ENCODE results near the gene ADAM19. TPM values are rescaled to one million over a fixed set of nuclear protein-coding genes. Genes with fewer than 3 reads are reported as not detected.

The ADAM19 gene
- total RNA-seq, 4 donors from 2014 or later: 1.1 to 47.9 (median 5.4) TPM

DNA sequence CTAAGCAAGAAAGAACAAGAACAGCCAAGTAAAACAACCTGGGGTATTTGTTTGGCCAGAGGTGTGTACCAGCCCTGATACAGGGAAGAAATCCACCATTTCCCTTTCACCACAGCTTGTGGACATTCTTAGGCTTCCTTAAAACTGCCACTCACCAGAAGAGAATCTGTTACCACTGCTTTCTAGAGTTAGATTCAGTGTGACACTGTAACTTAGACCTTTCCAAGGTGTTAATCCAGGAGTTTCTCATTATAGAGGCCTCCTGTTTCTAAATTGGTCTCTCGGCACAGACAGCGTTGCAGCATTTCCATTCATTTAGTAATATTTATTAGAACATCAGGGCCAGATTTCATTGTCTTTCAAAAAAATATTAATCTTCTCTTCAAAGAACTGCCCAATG, 60.6 kb downstream of the ADAM19 start:
- Histone ChIP-seq H3K27ac (peak overlapping the region in 1 of 4 donors; percentile 75), H3K9me3 (no peaks in the 10 kb centered on the region), H3K4me3 (no peak overlapping the region), H3K36me3 (no peaks in the 10 kb centered on the region), H3K4me1 (peaks cover 0 to 4% (median 1%) of the 10 kb centered on the region in 4 donors), H3K27me3 (no peaks in the 10 kb centered on the region)
- no peak for DNase-seq
- TF ChIP-seq POLR2A (IDR thresholded peaks at IDR 0.05): no peak
- TF ChIP-seq, protein P1, sequence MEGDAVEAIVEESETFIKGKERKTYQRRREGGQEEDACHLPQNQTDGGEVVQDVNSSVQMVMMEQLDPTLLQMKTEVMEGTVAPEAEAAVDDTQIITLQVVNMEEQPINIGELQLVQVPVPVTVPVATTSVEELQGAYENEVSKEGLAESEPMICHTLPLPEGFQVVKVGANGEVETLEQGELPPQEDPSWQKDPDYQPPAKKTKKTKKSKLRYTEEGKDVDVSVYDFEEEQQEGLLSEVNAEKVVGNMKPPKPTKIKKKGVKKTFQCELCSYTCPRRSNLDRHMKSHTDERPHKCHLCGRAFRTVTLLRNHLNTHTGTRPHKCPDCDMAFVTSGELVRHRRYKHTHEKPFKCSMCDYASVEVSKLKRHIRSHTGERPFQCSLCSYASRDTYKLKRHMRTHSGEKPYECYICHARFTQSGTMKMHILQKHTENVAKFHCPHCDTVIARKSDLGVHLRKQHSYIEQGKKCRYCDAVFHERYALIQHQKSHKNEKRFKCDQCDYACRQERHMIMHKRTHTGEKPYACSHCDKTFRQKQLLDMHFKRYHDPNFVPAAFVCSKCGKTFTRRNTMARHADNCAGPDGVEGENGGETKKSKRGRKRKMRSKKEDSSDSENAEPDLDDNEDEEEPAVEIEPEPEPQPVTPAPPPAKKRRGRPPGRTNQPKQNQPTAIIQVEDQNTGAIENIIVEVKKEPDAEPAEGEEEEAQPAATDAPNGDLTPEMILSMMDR (IDR thresholded peaks at IDR 0.05): no peak

DNA sequence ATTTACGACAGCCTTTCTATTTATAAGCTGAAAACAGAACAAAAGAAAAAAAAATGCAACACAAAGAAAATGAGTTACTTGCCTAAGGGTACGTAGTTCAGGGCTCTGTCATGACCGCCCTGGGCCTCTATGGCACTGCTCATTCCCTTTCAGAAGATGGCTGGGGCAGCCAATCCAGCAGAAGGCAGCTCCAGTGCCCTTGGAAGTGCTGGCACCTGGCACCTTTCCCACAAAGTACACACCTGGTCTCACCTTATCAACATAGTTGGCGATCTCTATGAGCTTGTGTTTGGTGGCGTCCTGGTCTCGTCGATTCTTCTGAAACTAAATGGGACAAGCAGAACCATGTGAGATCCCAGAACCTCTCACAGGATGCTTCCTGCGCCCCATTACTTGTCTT, 62.4 kb downstream of the ADAM19 start:
- no peak overlapping the region for H3K4me3 ChIP-seq
- H3K4me1 ChIP-seq: peaks cover 0 to 4% (median 0%) of the 10 kb centered on the region in 4 donors
- H3K27ac ChIP-seq: no peak overlapping the region
- no peaks in the 10 kb centered on the region for H3K36me3 ChIP-seq
- no peak for TF ChIP-seq POLR2A (IDR thresholded peaks at IDR 0.05)
- TF ChIP-seq, protein P1 (IDR thresholded peaks at IDR 0.05): no peak
- no peak for DNase-seq
- no peaks in the 10 kb centered on the region for H3K9me3 ChIP-seq
- no peaks in the 10 kb centered on the region for H3K27me3 ChIP-seq

DNA sequence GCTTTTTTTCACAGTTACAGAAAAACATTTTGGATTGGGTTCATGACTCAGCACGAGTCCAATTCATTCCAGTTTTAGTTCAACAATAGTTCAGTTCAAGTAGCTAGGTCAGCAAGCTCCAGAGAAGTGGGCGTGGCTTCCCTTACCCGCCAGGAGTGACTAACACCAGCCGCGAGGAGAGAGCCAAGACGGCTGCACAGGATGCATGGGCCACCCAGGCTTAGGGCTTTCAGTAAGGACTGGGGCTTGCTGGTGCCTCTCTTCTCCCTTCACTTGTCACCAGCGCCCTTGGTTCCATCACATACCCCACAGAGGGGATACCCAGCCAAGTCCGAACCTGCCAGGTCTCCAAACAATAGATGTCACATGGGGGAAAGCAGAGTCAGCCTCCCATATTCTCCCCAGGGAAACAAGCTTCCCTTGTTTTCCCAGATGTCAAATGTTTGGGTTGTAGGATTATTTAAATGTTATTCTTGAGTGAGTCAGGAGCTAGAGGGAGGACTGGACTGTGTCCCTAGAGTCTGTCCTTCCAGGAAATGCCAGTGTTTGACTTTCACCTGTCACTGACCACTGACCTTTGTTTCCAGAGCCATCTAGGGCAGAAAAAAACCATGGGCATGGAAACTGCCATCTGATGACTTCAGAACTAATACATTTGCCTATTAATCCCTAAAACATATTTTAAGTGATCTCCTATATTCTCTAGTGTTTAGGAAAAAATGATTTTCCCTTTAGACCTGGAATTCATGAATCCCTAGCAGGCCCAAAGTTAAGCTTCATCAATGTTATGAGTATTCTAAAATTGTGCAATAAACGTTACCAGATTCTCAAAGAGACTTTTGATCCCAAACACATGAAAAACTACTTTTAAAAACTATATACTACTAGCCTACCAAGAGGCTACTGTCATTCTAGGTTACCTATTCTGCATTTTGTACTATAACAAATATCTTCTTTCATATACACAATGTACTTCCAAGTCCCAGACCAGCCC, 63.6 kb downstream of the ADAM19 start:
- no peak overlapping the region for H3K4me3 ChIP-seq
- H3K4me1 ChIP-seq: peaks cover 0 to 4% (median 0%) of the 10 kb centered on the region in 4 donors
- TF ChIP-seq POLR2A (IDR thresholded peaks at IDR 0.05): no peak
- H3K27me3 ChIP-seq: no peaks in the 10 kb centered on the region
- peak; percentile 66 to 87 (median 67) for DNase-seq
- peak overlapping the region; percentile 6 to 65 (median 40) for H3K27ac ChIP-seq
- H3K36me3 ChIP-seq: no peaks in the 10 kb centered on the region
- H3K9me3 ChIP-seq: no peaks in the 10 kb centered on the region

DNA sequence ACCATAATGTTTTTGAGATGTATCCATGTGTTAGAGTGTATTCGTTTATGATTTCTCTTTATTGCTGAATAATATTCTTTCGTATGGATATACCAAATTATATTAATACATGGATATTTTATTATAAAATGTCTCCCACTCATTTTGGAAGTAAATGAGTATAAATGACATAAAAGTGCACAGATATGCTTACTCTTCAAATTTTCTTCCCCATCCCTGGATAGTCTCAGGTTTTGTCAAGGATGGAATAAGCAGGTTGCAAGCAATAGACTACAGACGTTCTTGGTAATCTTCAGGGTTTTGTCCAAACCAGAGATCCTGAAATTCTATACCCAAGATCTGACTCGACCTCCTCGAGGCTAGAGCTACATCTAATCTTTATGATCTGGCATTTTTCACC, 64.9 kb downstream of the ADAM19 start:
- DNase-seq: no peak
- TF ChIP-seq, protein P1 (IDR thresholded peaks at IDR 0.05): no peak
- TF ChIP-seq POLR2A (IDR thresholded peaks at IDR 0.05): no peak
- peaks cover 0 to 5% (median 2%) of the 10 kb centered on the region in 4 donors for H3K4me1 ChIP-seq
- peak overlapping the region in 2 of 4 donors; percentile 34 to 42 for H3K27ac ChIP-seq
- H3K9me3 ChIP-seq: no peaks in the 10 kb centered on the region
- H3K4me3 ChIP-seq: no peak overlapping the region
- no peaks in the 10 kb centered on the region for H3K27me3 ChIP-seq
- H3K36me3 ChIP-seq: peaks cover 0 to 2% (median 0%) of the 10 kb centered on the region in 3 donors

DNA sequence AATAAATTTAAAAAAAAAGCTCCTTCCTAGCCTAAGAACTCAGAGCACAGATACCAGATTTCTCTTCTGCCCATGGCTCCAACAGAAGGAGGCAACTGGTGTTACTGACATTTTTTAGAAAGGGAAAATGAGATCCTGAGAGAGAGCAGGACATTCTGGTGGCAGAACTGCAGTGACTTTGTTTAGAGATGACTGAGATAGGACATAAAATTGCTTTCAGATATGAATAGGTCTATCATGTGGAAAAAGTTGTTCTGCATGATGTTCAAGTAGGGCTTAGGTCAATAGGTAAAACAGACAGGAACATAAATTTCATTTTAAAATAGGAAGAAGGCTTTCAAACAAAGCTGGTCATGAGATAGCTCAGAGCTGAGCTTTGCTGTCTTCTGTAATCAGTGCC, 66.0 kb downstream of the ADAM19 start:
- H3K27ac ChIP-seq: peak overlapping the region in 2 of 4 donors; percentile 19 to 77
- peaks cover 0 to 5% (median 0%) of the 10 kb centered on the region in 3 donors for H3K36me3 ChIP-seq
- no peak for DNase-seq
- H3K4me1 ChIP-seq: peaks cover 0 to 5% (median 4%) of the 10 kb centered on the region in 4 donors
- H3K9me3 ChIP-seq: no peaks in the 10 kb centered on the region
- no peak for TF ChIP-seq POLR2A (IDR thresholded peaks at IDR 0.05)
- TF ChIP-seq, protein P1 (IDR thresholded peaks at IDR 0.05): no peak
- no peak overlapping the region for H3K4me3 ChIP-seq
- H3K27me3 ChIP-seq: no peaks in the 10 kb centered on the region

DNA sequence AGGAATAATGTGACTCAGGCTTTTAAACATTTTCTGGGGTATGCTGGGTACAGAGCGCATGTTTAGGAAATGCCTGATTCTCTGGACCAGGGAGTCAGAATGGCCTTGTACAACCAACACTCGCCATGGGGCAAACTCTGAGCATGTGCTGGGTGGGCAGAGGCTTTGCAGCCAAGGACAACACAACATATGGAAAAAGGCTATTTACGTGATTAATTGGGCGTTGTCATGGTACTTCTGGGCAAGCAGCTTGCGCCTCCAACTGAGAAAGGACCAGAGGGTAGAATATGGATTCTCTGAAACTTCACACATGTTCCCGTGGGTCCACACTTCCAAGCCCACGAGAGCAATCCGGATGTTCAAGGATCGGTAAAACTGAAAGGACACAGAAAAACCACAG, 66.5 kb downstream of the ADAM19 start:
- Histone ChIP-seq H3K4me3 (no peak overlapping the region), H3K27me3 (no peaks in the 10 kb centered on the region), H3K9me3 (no peaks in the 10 kb centered on the region), H3K4me1 (peaks cover 0 to 5% (median 4%) of the 10 kb centered on the region in 4 donors), H3K27ac (peak overlapping the region in 1 of 4 donors; percentile 77), H3K36me3 (peaks cover 0 to 5% (median 0%) of the 10 kb centered on the region in 3 donors)
- DNase-seq: no peak
- TF ChIP-seq, protein P1 (IDR thresholded peaks at IDR 0.05): no peak
- TF ChIP-seq POLR2A (IDR thresholded peaks at IDR 0.05): no peak

Data from Peyer's patch (tissue), 4 donors.